Upper lobe of right lung (tissue), 1 donor: ENCODE measurements around the gene SPATA31A7. TPM values are rescaled to one million over a fixed set of nuclear protein-coding genes. Genes with fewer than 3 reads are reported as not detected.
"Not testable (repeated sequence)": the region's sequence is repeated elsewhere in the genome, so short reads cannot be mapped to it uniquely, and the experiment has no call there.

Source experiments
- ATAC-seq: fragments of 200-7000 bp; cut with Tn5 transposase; one replicate; pipeline ENCODE4 v1.9.1; 2020; ENCODE audit warnings: mild to moderate bottlenecking, moderate library complexity
- DNase-seq: peaks from one replicate; pipeline ENCODE4 v3.0.0-alpha.2; 2020
- H3K27ac ChIP-seq: fragments of 200-600 bp; one replicate; pipeline ENCODE4 v1.8.0; 2022
- H3K27me3 ChIP-seq: fragments of 200-600 bp; one replicate; pipeline ENCODE4 v1.8.0; 2022; ENCODE audit warnings: mild to moderate bottlenecking
- H3K36me3 ChIP-seq: fragments of 200-600 bp; one replicate; pipeline ENCODE4 v1.8.0; 2022
- H3K4me1 ChIP-seq: fragments of 200-600 bp; one replicate; pipeline ENCODE4 v1.8.0; 2022
- H3K4me3 ChIP-seq: fragments of 200-600 bp; one replicate; pipeline ENCODE4 v1.8.0; 2022; ENCODE audit warnings: mild to moderate bottlenecking
- H3K9me3 ChIP-seq: fragments of 200-600 bp; one replicate; pipeline ENCODE4 v1.8.0; 2022
- intact Hi-C: fragments of 100-400 bp; cut with DNase I; formaldehyde crosslinking; loops from one replicate; pipeline ENCODE4 v1.11.0; 2022
- long read RNA-seq: library from polyadenylated mRNA; unstranded; transcript quantifications from one replicate; pipeline ENCODE4 v2.0.0, GENCODE V29; 2021
- total RNA-seq: library from RNA; stranded (reverse); fragmentation: NEBNext Ultra II Directional; extraction: Animal tissue kit (Norgen Biotek cat#: 25700); gene quantifications from one replicate; pipeline ENCODE4 v1.2.1, GENCODE V29; 2021
- donor health status: DM: no; HTN: yes; CAD: no; lungs with severe emphysema.

SPATA31A7 gene
- total RNA-seq, result not detected
- long read RNA-seq, result 0 reads

DNA sequence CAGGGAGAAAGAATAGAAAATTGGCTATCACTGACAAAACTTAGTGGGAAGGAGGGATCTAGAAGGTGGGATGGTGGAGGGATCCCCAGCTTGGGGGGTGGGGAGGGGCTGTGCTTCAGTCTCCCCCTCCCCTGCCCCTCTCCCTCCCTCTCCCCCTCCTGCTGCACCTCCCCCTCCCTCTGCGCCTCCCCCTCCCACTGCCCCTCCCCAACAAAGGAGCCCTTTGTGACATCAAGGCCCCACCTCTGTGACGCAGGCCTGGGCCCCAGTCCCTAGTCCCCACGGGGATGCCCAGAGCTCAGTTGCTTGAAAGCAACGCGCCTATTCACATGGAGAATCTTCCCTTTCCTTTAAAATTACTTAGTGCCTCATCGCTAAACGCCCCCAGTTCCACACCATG lies at the start of gene SPATA31A7:
Gene SPATA31A7 (plus strand): TSS at position 301 of the 400 bp plus-strand sequence. CDS start 29 bp downstream, at position 330.
- H3K4me3 ChIP-seq, H3K36me3 ChIP-seq, H3K27ac ChIP-seq, intact Hi-C loops, H3K9me3 ChIP-seq, ATAC-seq, DNase-seq, H3K27me3 ChIP-seq, H3K4me1 ChIP-seq: not testable (repeated sequence)

DNA sequence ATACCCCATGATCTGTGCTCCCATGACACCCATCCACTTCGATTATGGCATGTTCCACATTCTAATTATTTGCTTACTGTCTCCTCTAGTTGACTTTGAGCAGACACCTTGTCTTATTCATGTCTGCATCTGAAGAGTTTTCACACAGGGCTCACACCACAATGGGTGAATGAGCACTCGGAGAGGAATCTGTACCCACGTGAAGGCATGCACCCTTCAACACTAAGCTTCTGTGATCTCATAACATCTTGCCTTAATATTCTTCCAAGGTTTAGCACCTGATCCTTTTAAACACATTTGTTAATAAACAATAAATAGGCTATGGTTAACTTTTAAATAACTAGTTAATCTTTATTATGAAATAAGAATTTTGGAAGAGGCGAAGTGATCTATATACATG lies 36.6 kb downstream of the SPATA31A7 start:
- DNase-seq, H3K27ac ChIP-seq, H3K9me3 ChIP-seq, H3K4me1 ChIP-seq, ATAC-seq, H3K36me3 ChIP-seq, H3K27me3 ChIP-seq, intact Hi-C loops, H3K4me3 ChIP-seq: not testable (repeated sequence)
